K562 (cell line): ENCODE data around the gene CRACDL. TPM values are rescaled to one million over a fixed set of nuclear protein-coding genes. Genes with fewer than 3 reads are reported as not detected.

Experiments used
- ATAC-seq: fragments of 200-7000 bp; cut with Tn5 transposase; 3 replicates; pipeline ENCODE4 v1.9.1; 2020; ENCODE audit warnings: moderate library complexity
- BruUV-seq: library from RNA; stranded (reverse); fragments of 400-500 nt; replicated peaks from 2 replicates; lab custom pipeline; 2021; lab: Mats Ljungman, UMichigan
- CTCF ChIA-PET: fragments of 300-600 bp; formaldehyde crosslinking; extraction: SDS; loops from one replicate; lab custom pipeline; 2021; ENCODE audit warnings: low intra/inter-chr PET ratio; lab: Yijun Ruan, JAX
- POLR2A ChIA-PET: fragments of 300-600, 350-650 bp; sonication (Branson Sonifier 250); formaldehyde crosslinking; extraction: SDS; loops from one replicate; lab custom pipeline; 2021; ENCODE audit warnings: antibody characterized with exemption, inconsistent platforms; lab: Yijun Ruan, JAX
- DNase-seq, 4 experiments: peaks; one replicate each; pipeline versions ENCODE4 v3.0.0 to v3.0.0-alpha.2; 2011 to 2018; ENCODE audit warnings: low spot score in 3 of 4, mixed read lengths in 3 of 4; ENCODE audit errors: extremely low read depth in 1 of 4
- FAIRE-seq: peaks from 2 replicates; lab custom pipeline; 2011; peaks lifted over from hg19 to GRCh38; lab: Jason Lieb, UNC
- H2AFZ ChIP-seq: 2 replicates; pipeline ENCODE4 v1.6.0; 2011; ENCODE audit warnings: low read depth, low read length, control low read depth, inconsistent platforms
- H3K27ac ChIP-seq: fragments of 200-600 bp; 3 replicates; pipeline ENCODE4 v1.8.0; 2011; ENCODE audit warnings: low read depth, mild to moderate bottlenecking, control low read depth, inconsistent platforms, low read length, moderate library complexity, mixed read lengths; ENCODE audit errors: extremely low read depth
- H3K27me3 ChIP-seq, 2 experiments: fragments of 300-600 bp in 1 of 2; 2 replicates in 1 of 2; 3 replicates in 1 of 2; pipeline versions ENCODE4 v1.6.0 to v1.8.0; 2011; ENCODE audit warnings: inconsistent platforms in 2 of 2, low read length in 2 of 2, mild to moderate bottlenecking in 1 of 2, mixed read lengths in 1 of 2, moderate library complexity in 1 of 2; ENCODE audit not compliant: control insufficient read depth in 2 of 2, insufficient read depth in 2 of 2
- H3K36me3 ChIP-seq: fragments of 300-600 bp; 3 replicates; pipeline ENCODE4 v1.8.0; 2011; ENCODE audit warnings: mild to moderate bottlenecking, low read length, inconsistent platforms; ENCODE audit not compliant: control insufficient read depth, insufficient read depth
- H3K4me1 ChIP-seq, 2 experiments: fragments of 200-600 bp in 1 of 2; replicated peaks in 1 of 2; 2 replicates in 1 of 2; 3 replicates in 1 of 2; pipeline versions ENCODE4 v1.5.1 to v1.8.0; 2011; ENCODE audit warnings: inconsistent platforms in 2 of 2, low read length in 2 of 2, mild to moderate bottlenecking in 1 of 2, mixed read lengths in 1 of 2, moderate library complexity in 1 of 2; ENCODE audit not compliant: control insufficient read depth in 2 of 2, insufficient read depth in 2 of 2
- H3K4me2 ChIP-seq: 2 replicates; pipeline ENCODE4 v1.6.1; 2011; ENCODE audit warnings: low read length, control low read depth, inconsistent platforms, mixed read lengths; ENCODE audit not compliant: insufficient read depth
- H3K4me3 ChIP-seq: fragments of 200-600 bp; sonication (generic), shearing (Covaris generic); 2 replicates; pipeline ENCODE4 v1.5.1; 2016; ENCODE audit warnings: control low read depth, inconsistent platforms
- H3K79me2 ChIP-seq: fragments of 200-600 bp; 3 replicates; pipeline ENCODE4 v1.8.0; 2011; ENCODE audit warnings: low read length, inconsistent platforms; ENCODE audit not compliant: control insufficient read depth, insufficient read depth
- H3K9ac ChIP-seq, 2 experiments: 2 replicates each; pipeline versions ENCODE4 v1.6.0 to v1.6.1; 2011; ENCODE audit warnings: low read depth in 2 of 2, low read length in 2 of 2, control low read depth in 1 of 2, inconsistent platforms in 1 of 2, mild to moderate bottlenecking in 1 of 2, mixed read lengths in 1 of 2; ENCODE audit not compliant: insufficient read depth in 1 of 2
- H3K9me1 ChIP-seq: one replicate; pipeline ENCODE4 v1.6.0; 2011; ENCODE audit warnings: inconsistent platforms, mild to moderate bottlenecking, low read length, moderate library complexity; ENCODE audit not compliant: control insufficient read depth, insufficient read depth
- H3K9me3 ChIP-seq: replicated peaks from 2 replicates; pipeline ENCODE4 v1.5.1; 2011; ENCODE audit warnings: low read depth, low read length, inconsistent platforms; ENCODE audit not compliant: control insufficient read depth, insufficient read depth
- H4K20me1 ChIP-seq: replicated peaks from 2 replicates; pipeline ENCODE4 v1.6.1; 2011; ENCODE audit warnings: low read length, inconsistent platforms, mixed read lengths; ENCODE audit not compliant: control insufficient read depth, insufficient read depth
- ATF3 ChIP-seq, 2 experiments: fragments of 450-650 bp in 1 of 2; sonication (generic) in 1 of 2; formaldehyde crosslinking in 1 of 2; IDR thresholded peaks in 1 of 2; conservative IDR thresholded peaks in 1 of 2; 2 replicates each; pipeline versions ENCODE4 v1.6.1 to v1.8.1; 2016 to 2023; ENCODE audit warnings: mild to moderate bottlenecking in 2 of 2, moderate library complexity in 2 of 2, inconsistent platforms in 1 of 2, missing genetic modification reagents in 1 of 2
- CCNT2 ChIP-seq: IDR thresholded peaks from 2 replicates; pipeline ENCODE4 v1.6.1; 2011; ENCODE audit warnings: borderline replicate concordance, low read depth, mild to moderate bottlenecking, moderate library complexity, mixed read lengths, low read length; ENCODE audit not compliant: insufficient read length; ENCODE audit errors: extremely low read depth
- CHD4 ChIP-seq: fragments of 200-600 bp; sonication (generic); IDR thresholded peaks from 3 replicates; pipeline ENCODE4 v1.6.1; 2012; ENCODE audit warnings: low read depth, mild to moderate bottlenecking, mixed read lengths, low read length, inconsistent platforms; ENCODE audit not compliant: insufficient read depth, insufficient replicate concordance, poor library complexity, severe bottlenecking
- HDAC8 ChIP-seq: fragments of 450-650 bp; IDR thresholded peaks from 2 replicates; pipeline ENCODE4 v1.6.1; 2016; ENCODE audit warnings: mild to moderate bottlenecking, missing genetic modification characterization, moderate library complexity, missing compliant biosample characterization
- HLTF ChIP-seq: fragments of 450-650 bp; IDR thresholded peaks from 2 replicates; pipeline ENCODE4 v1.6.1; 2016
- MEF2D ChIP-seq: conservative IDR thresholded peaks from 2 replicates; pipeline ENCODE4 v1.6.1; 2016; ENCODE audit warnings: low read depth, missing genetic modification characterization, missing compliant biosample characterization
- NR1H2 ChIP-seq: sonication (generic); formaldehyde crosslinking; IDR thresholded peaks from 2 replicates; pipeline ENCODE4 v1.4.0; 2020; ENCODE audit warnings: mild to moderate bottlenecking, missing genetic modification reagents
- PHB2 ChIP-seq: fragments of 450-650 bp; IDR thresholded peaks from 2 replicates; pipeline ENCODE4 v1.6.1; 2017; ENCODE audit warnings: low read depth
- SMARCB1 ChIP-seq: IDR thresholded peaks from 2 replicates; pipeline ENCODE4 v1.6.1; 2011; ENCODE audit warnings: improper control_type of control experiment, low read depth; ENCODE audit not compliant: insufficient read length
- SNAPC5 ChIP-seq: fragments of 250-450 bp; sonication (Bioruptor Pico); IDR thresholded peaks from 2 replicates; pipeline ENCODE4 v1.8.0; 2021; ENCODE audit warnings: moderate library complexity, mild to moderate bottlenecking, inconsistent platforms
- SRSF9 ChIP-seq: fragments of 200-400 bp; formaldehyde crosslinking; IDR thresholded peaks from 2 replicates; pipeline ENCODE4 v1.6.1; 2017; ENCODE audit warnings: low read depth, low read length, borderline replicate concordance
- TCF15 ChIP-seq: fragments of 250-450 bp; sonication (Bioruptor Pico); IDR thresholded peaks from 2 replicates; pipeline ENCODE4 v1.8.0; 2022; ENCODE audit warnings: moderate library complexity, mild to moderate bottlenecking, inconsistent platforms
- TCF3 ChIP-seq: sonication (generic); formaldehyde crosslinking; IDR thresholded peaks from 2 replicates; pipeline ENCODE4 v1.4.0; 2020; ENCODE audit warnings: mild to moderate bottlenecking, missing genetic modification reagents
- ZNF224 ChIP-seq: sonication (generic); formaldehyde crosslinking; IDR thresholded peaks from 2 replicates; pipeline ENCODE4 v1.8.0; 2022; ENCODE audit warnings: mild to moderate bottlenecking, missing genetic modification reagents
- ZNF3 ChIP-seq: fragments of 250-450 bp; sonication (Bioruptor Pico); IDR thresholded peaks from 2 replicates; pipeline ENCODE4 v1.5.0; 2021; ENCODE audit warnings: mild to moderate bottlenecking, moderate library complexity
- ZNF511 ChIP-seq: sonication (generic); formaldehyde crosslinking; IDR thresholded peaks from 2 replicates; pipeline ENCODE4 v1.8.0; 2022; ENCODE audit warnings: mild to moderate bottlenecking, missing genetic modification reagents
- ZNF583 ChIP-seq: fragments of 250-450 bp; sonication (Bioruptor Pico); IDR thresholded peaks from 2 replicates; pipeline ENCODE4 v1.4.0; 2020
- WGBS: fragments of 100-300 bp; shearing (Covaris generic); methylation state at CpG from one replicate; pipeline ENCODE4 v1.1.6; 2016; ENCODE audit warnings: low coverage, mixed read lengths; ENCODE audit not compliant: insufficient coverage; ENCODE audit errors: missing lambda C conversion rate; 5-methylcytosine and 5-hydroxymethylcytosine counted together
- in situ Hi-C: fragments of 300-500 bp; cut with MboI; formaldehyde crosslinking; loops from 4 replicates; pipeline ENCODE4 v1.15.0; 2018; ENCODE audit warnings: inconsistent platforms, mixed read lengths
- intact Hi-C: fragments of 100-400 bp; cut with micrococcal nuclease; formaldehyde crosslinking; loops from 2 replicates; pipeline ENCODE4 v1.14.2; 2022
- polyA plus RNA-seq, 8 experiments: library from polyadenylated mRNA; depleted of rRNA in 4 of 8; stranded (reverse) in 5 of 8; unstranded in 3 of 8; fragments of >200 nt; fragmentation: Nextera tagmentation in 2 of 8; fragmentation: Illumina TruSeq in 1 of 8; extraction: Ambion mirVana in 2 of 8; extraction: Trizol in 1 of 8; gene quantifications; 2 replicates each; pipeline versions ENCODE4 v1.2.1 to v1.2.3, GENCODE V29; 2011 to 2014; ENCODE audit warnings: inconsistent platforms in 1 of 8, missing spikeins in 1 of 8
- total RNA-seq, 7 experiments: library from RNA; depleted of rRNA in 6 of 7; stranded (reverse); fragments of >200 nt in 6 of 7; fragmentation: Illumina TruSeq in 2 of 7; extraction: Trizol in 2 of 7; gene quantifications; 2 replicates each; pipeline versions ENCODE4 v1.2.1 to v1.2.3, GENCODE V29; 2011 to 2021; ENCODE audit warnings: low replicate concordance in 1 of 7
- TF ChIP-seq, protein P1 (sequence below): sonication (generic); IDR thresholded peaks from 2 replicates; pipeline ENCODE4 v1.6.1; 2016
- TF ChIP-seq, protein P2 (sequence below): sonication (generic); formaldehyde crosslinking; IDR thresholded peaks from 2 replicates; pipeline ENCODE4 v1.9.0; 2022; ENCODE audit warnings: mild to moderate bottlenecking, missing genetic modification reagents

CRACDL gene
- total and polyA plus RNA-seq, 9 of the 15 experiments (the other 6 are each of a cell fraction or from before 2014, with no cell fraction given), result not detected

DNA sequence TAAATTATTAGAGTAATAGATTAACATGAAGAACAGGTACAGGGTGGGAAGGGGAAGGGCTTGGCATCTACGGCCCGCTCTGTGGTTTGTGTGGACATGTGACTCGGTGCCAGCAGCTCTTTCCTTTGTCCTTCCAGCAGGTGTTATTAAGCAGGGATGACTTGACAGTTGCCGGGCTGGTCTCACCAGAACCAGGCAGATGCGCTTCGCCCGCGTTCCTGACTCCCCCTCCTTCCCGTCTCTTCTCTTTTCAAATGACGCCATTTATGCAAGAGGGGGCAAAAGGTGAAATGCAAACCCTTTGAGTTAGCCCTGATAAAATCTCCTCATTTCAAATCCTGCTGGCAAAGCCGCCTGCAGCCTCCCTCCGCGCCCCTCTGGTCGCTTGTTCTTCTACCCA lies 166.2 kb downstream of the CRACDL start (continued):
- TF ChIP-seq TCF15 (CRISPR knock-in tag), result no peak
- no peak for TF ChIP-seq ZNF224 (CRISPR knock-in tag)
- no peak for TF ChIP-seq ATF3 (IDR thresholded peaks at IDR 0.05)
- TF ChIP-seq ATF3 (CRISPR knock-in tag; conservative IDR thresholded peaks at IDR 0.05), result no peak
- no peak for TF ChIP-seq ZNF3 (CRISPR knock-in tag)
- no peak for TF ChIP-seq HLTF
- TF ChIP-seq, all 486 proteins: peak for 0

- DNase-seq, result no peak
- no peak overlapping the region for H3K9ac ChIP-seq
- no peak overlapping the region for H3K4me2 ChIP-seq
- in situ Hi-C loops, result no loop called here
- ChIA-PET POLR2A (no interaction called here), CTCF (no interaction called here)
- ATAC-seq, result no peak
- no peaks in the 10 kb centered on the region for H3K4me1 ChIP-seq
- no peak overlapping the region for H3K4me3 ChIP-seq
- no peaks in the 10 kb centered on the region for H3K9me3 ChIP-seq
- H3K27me3 ChIP-seq, result peaks cover 23 to 68% of the 10 kb centered on the region in 2 experiments; a peak in 4 of 5 replicates
- no peaks in the 10 kb centered on the region for H3K79me2 ChIP-seq
- H2AFZ ChIP-seq, result no peak overlapping the region
- 2% methylated on average over 6 of the region's 6 CpGs for WGBS
- BruUV-seq, result no TSS peak
- no peaks in the 10 kb centered on the region; the same call in 1 of the 2 replicates for H4K20me1 ChIP-seq
- FAIRE-seq, result no peak
- intact Hi-C loops, result no loop called here
- H3K36me3 ChIP-seq, result no peaks in the 10 kb centered on the region
- H3K27ac ChIP-seq, result no peak overlapping the region
- no peaks in the 10 kb centered on the region for H3K9me1 ChIP-seq
- TF ChIP-seq TCF3 (CRISPR knock-in tag) (no peak), SRSF9 (no peak), MEF2D (tag) (no peak), SNAPC5 (no peak), HDAC8 (tag) (no peak), ZNF583 (no peak), CCNT2 (no peak), NR1H2 (no peak), CHD4 (no peak), PHB2 (no peak), ZNF511 (CRISPR knock-in tag) (no peak), SMARCB1 (no peak)
- TF ChIP-seq, protein P1, sequence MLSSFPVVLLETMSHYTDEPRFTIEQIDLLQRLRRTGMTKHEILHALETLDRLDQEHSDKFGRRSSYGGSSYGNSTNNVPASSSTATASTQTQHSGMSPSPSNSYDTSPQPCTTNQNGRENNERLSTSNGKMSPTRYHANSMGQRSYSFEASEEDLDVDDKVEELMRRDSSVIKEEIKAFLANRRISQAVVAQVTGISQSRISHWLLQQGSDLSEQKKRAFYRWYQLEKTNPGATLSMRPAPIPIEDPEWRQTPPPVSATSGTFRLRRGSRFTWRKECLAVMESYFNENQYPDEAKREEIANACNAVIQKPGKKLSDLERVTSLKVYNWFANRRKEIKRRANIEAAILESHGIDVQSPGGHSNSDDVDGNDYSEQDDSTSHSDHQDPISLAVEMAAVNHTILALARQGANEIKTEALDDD, result no peak
- TF ChIP-seq, protein P2, sequence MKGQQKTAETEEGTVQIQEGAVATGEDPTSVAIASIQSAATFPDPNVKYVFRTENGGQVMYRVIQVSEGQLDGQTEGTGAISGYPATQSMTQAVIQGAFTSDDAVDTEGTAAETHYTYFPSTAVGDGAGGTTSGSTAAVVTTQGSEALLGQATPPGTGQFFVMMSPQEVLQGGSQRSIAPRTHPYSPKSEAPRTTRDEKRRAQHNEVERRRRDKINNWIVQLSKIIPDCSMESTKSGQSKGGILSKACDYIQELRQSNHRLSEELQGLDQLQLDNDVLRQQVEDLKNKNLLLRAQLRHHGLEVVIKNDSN (CRISPR knock-in tag), result no peak
These were observed 166.9 kb downstream of the CRACDL start for GRCh38 chr2:98769114-98769476.
